Colon (tissue), 2 donors: ENCODE data around the gene ZNF260.
"Not testable (repeated sequence)": the region's sequence is repeated elsewhere in the genome, so short reads cannot be mapped to it uniquely, and the experiment has no call there.

Source experiments
- FAIRE-seq: peaks from 2 replicates; lab custom pipeline; 2012; peaks lifted over from hg19 to GRCh38; lab: Jason Lieb, UNC
- donor health status: control.
- donor health status: control.

Gene ZNF260

DNA sequence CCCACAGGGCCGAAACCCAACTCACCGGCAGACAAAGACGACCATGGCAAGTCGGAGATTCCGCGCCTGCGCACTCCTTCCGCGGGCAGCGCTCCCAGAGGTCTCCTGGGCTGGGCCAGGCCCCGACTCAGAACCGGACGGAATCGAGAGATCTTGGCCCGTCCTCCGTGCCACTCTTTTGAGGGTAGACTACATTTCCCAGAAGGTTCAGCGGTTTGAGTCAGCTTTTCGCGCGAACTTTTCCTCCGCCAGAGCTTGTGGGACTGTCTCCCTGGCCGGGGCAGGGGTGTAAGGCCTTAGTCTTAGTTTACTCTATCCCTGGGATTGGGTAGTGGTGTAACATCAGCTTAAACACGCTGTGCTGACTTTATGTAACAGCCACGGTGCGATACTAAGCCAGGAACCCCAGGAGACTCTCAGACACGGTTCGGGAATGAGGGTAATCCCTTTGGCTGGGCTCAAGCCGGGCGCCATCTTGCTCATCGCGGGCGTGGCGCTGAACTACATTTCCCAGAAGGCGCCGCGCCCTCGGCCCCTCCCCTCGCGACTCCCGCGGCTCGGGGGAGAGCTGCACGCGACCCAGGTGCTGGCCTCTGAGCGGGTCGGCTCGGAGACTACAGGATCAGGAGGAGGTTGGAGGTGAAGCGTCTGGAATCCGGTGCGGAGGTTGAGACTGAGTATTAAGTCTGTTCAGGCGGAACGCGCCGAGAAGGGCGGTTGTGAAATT lies at the start of gene ZNF260:
ZNF260 (minus strand) TSS at position 78 of the 727 bp plus-strand sequence. CDS start 13,033 bp downstream, outside the sequence.
- FAIRE-seq, result no peak

DNA sequence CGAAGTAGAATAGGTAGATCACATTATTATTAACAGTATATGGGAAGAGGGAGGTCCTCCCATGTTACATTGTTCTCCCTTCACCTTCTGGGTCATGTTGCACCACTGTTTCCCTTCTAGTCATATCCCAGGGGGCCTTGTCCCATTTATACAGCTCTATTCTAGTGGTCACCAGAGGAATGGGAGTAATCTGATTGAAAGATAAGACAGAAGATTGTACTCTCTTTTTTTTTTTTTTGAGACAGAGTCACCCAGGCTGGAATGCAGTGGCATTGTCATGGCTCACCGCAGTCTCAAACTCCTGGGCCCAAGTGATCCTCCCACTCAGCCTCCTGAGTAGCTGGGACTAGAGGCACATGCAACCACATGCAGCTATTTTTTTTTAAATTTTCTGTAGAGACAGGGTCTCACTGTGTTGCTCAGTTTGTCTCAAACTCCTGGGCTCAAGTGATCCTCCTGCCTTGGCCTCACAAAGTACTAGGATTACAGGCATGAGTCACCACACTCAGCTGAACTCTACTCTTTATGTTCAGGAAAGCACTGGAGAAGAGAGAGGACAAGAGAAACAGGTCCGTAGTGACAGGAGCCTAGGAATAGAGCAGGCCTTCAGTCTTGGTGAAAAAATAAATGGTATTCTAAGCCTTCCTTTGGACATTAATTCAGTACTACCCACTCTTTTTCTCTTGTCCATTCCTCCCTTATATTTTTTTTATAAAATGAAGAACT lies 49.4 kb upstream of the ZNF260 start:
- no peak for FAIRE-seq

DNA sequence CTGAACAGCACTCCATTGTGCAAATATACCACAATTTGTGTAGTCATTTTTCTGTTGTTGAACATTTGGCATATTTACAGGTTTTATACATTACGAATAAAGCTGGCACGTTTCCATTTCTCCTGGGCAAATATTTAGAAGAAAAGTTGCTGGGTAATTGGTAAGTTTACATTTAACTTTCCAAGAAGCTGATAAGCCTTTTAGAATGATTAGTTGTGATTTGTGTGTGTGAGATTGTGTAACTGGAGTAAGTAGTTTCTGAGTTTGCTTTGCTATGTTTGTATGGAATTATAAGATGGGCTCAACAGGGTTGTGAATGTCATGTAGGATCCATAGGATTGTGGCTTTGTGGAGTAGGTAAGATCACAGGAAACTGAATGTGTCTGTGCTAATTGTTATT lies 46.7 kb upstream of the ZNF260 start:
- no peak for FAIRE-seq

GRCh38 chr19:36573895-36574720 lies 46.0 kb upstream of the ZNF260 start:
- no peak for FAIRE-seq

- no peak for FAIRE-seq
Measured at GRCh38 chr19:36573020-36573894, 45.2 kb upstream of the ZNF260 start, which contains the start of gene ZNF529. Gene ZNF529, minus strand, starts transcription at chr19:36573292. Its CDS starts 946 bp downstream, at chr19:36572346.

DNA sequence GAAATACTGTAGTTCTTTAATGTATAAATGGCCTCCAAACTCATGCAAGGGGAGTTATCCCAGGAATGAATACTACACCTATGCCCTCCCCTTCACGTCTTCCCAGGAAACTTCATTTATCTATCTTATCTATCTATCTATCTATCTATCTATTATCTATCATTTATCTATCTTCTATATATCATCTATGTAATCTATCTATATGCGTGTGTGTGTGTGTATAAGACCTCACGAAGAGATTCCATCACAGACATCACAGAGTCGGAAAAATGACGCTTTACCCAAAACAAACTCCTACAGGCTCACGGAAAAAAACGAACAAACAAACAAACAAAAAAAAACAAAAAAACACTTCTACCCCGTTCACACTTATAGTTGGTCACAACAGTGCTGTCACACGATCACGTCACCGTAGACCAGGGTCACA lies 44.5 kb upstream of the ZNF260 start:
- FAIRE-seq, result no peak

DNA sequence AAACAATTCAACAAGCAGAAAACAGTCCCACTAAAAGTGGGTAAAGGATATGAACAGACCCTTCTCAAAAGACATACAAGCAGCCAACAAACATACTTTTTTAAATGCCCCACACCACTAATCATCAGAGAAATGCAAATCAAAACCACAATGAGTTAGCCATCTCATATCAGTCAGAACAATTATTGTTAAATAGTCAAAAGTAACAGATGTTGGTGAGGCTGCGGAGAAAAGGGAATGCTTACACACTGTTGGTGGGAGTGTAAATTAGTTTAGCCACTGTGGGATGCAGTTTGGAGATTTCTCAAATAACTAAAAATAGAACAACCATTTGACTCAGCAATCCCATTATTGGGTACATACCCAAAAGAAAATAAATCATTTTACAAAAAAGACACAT lies 36.3 kb upstream of the ZNF260 start:
- FAIRE-seq, result no peak

GRCh38 chr19:36547001-36547732 lies 19.1 kb upstream of the ZNF260 start:
- no peak for FAIRE-seq

GRCh38 chr19:36528921-36529518 lies 949 bp upstream of the ZNF260 start:
- no peak for FAIRE-seq

- no peak for FAIRE-seq
Measured at GRCh38 chr19:36527873-36528193, 238 bp downstream of the ZNF260 start.

- no peak for FAIRE-seq
Measured at GRCh38 chr19:36527341-36527740, 730 bp downstream of the ZNF260 start.

DNA sequence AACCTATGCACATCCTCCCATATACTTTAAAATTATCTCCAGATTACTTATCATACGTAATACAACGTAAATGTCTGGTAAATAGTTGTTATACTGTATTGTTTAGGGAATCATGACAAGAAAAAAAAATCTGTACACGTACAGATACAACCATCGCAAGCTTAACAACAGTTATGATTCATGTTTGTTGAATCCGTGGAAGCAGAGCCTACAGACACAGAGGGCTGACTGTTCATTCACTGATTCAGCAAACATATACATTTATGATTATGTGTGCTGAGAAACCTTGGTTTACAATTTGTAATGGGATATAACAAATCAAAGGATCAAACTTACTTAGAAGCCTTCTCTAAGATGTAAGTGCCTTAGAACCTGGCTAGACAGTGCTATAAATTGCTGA lies 1.5 kb downstream of the ZNF260 start:
- FAIRE-seq, result no peak

- FAIRE-seq, result no peak
Measured at GRCh38 chr19:36524617-36525016, 3.5 kb downstream of the ZNF260 start.

DNA sequence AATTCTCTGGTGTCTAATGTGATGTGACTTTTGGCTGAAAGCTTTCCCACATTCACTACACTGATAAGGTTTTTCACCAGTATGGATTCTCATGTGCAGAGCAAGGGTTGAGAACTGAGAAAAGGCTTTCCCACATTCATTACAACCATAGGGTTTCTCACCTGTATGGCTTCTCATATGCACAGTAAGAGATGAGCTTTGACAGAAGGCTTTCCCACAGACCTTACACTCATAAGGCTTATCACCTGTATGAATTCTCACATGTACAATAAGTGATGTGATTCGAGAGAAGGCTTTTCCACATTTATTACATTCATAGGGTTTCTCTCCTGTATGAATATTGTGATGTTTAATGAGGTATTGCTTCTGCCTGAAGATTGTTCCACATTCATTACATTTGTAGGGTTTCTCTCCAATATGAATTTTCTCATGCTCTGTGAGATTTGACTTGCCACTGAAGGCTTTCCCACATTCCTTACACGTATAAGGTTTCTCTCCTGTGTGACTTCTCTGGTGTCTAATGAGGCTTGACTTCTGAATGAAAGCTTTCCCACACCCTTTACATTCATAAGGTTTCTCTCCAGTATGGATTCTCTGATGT lies 14.0 kb downstream of the ZNF260 start:
- no peak for FAIRE-seq

DNA sequence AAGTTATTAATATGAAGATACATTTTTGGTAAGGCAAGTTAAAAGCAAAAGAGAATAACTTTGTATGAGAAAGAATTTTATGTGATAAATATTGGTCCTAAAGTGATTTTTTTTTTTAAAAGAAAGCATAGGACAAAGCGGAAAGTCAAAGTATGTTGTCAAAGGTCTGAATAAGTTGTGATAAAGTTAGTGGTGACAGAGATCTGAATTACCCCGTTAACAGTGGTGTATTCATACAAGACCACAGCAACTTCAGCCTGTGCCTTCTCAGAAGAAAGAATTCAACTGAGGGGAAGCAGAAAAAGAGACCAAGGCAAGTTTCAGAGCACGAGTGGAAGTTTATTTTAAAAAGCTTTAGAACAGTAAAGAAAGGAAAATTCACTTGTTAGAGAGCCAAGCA lies 19.7 kb downstream of the ZNF260 start:
- FAIRE-seq, result no peak

DNA sequence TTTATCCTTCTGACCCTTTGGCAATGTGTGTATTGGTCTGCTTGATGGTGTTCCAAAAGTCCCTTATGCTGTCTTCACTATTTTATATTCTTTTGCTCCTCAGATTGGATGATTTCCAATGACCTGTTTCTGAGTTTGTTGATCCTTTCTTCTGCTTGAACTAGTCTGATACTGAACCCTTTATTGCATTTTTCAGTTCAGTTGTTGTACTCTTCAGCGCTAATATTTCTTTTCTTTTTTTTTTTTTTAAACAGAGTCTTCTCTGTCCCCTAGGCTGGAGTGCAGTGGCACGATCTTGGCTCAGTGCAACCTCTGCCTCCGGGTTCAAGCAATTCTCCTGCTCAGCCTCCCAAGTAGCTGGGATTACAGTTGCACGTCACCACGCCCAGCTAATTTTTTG lies 26.1 kb downstream of the ZNF260 start:
- FAIRE-seq, result no peak

DNA sequence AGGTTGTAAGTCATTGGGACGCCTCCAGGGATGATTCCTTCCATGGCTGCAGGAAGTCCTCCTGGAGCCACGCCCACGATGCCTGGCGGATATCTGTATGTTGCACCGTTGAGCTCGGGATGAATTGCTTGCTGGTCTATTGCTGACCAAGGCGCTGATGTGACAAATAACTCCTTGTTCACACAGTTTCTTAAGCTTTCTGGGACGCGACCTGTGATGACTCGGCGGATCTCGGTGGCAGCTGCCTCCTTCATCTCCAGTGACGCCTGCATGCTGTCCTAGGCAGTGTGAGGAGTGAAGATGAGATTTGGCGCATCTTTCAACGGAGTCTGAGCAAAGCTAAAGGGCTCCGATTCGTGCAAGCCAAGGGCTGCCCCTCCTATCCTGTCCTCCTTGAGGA lies 31.1 kb downstream of the ZNF260 start:
- no peak for FAIRE-seq

DNA sequence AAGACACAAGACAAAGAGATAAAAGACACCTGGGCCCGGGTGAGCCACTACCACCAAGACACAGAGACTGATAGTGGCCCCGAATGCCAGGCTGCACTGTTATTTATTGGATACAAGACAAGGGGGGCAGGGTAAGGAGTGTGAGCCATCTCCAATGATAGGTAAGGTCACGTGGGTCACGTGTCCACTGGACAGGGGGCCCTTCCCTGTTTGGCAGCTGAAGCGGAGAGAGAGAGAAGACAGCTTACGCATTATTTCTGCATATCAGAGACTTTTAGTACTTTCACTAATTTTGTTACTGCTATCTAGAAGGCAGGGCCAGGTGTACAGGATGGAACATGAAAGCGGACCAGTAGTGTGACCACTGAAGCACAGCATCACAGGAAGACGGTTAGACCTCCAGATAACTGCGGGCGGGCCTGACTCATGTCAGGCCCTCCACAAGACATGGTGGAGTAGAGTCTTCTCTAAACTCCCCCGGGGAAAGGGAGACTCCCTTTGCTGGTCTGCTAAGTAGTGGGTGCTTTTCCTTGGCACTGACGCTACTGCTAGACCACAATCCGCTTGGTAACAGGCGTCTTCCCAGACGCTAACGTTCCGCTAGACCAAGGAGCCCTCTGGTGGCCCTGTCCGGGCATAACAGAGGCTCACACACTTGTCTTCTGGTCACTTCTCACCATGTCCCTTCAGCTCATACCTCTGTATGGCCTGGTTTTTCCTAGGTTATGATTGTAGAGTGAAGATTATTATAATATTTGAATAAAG lies 35.2 kb downstream of the ZNF260 start:
- not testable (repeated sequence) for FAIRE-seq

DNA sequence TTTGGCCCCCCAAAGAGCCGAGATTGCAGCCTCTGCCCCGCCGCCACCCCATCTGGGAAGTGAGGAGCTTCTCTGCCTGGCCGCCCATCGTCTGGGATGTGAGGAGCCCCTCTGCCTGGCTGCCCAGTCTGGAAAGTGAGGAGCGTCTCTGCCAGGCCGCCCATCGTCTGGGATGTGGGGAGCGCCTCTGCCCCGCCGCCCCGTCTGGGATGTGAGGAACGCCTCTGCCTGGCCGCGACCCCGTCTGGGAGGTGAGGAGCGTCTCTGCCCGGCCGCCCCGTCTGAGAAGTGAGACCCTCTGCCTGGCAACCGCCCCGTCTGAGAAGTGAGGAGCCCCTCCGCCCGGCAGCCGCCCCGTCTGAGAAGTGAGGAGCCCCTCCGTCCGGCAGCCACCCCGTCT lies 37.2 kb downstream of the ZNF260 start:
- not testable (repeated sequence) for FAIRE-seq
